Measurements from ENCODE around the gene ITGB7.

ITGB7 gene

DNA sequence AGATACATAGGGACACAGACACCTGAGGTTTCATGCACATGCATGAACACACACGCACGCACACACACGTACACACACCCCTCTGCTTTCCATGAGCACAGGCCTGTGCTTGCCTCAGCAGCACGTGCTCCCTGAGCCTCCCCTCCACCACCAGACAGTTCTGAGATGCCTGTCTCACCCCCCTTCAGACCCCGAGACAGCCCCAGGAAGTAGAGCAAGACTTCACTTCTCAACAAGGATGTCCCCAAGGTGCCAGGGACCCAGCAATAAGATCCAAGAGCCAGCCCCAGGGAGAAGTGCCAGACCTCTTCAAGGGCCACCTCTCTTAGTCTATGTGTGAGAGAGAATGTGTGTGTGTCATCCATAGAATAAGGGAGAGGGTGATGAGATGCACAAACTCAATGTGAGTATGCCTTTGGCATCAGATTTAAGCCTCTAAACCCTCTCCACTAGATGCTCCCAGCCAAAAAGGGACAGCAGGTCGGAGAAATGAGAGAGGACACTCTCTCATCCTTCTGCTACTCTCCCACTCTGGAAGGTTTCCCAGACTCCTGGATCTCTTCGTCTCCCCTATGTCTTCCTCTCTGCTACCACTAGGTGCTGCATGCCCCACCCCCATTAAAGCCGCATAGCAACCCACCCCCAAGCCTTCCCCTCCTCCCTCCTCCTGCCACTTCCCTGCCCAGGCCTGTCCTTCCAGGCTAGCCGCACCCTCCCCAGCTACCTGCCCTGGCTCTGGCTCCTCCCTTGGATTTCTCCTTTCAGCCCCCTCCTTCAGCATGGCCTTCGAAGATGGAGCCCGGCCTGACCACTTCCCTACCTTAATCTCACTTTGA lies 17.2 kb upstream of the ITGB7 start (continued):
- TF ChIP-seq, protein P1, sequence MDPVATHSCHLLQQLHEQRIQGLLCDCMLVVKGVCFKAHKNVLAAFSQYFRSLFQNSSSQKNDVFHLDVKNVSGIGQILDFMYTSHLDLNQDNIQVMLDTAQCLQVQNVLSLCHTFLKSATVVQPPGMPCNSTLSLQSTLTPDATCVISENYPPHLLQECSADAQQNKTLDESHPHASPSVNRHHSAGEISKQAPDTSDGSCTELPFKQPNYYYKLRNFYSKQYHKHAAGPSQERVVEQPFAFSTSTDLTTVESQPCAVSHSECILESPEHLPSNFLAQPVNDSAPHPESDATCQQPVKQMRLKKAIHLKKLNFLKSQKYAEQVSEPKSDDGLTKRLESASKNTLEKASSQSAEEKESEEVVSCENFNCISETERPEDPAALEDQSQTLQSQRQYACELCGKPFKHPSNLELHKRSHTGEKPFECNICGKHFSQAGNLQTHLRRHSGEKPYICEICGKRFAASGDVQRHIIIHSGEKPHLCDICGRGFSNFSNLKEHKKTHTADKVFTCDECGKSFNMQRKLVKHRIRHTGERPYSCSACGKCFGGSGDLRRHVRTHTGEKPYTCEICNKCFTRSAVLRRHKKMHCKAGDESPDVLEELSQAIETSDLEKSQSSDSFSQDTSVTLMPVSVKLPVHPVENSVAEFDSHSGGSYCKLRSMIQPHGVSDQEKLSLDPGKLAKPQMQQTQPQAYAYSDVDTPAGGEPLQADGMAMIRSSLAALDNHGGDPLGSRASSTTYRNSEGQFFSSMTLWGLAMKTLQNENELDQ (tag by site-specific recombination; IDR thresholded peaks at IDR 0.05; ENCODE audit: low read depth) = no peak
- TF ChIP-seq HOXA7 (CRISPR knock-in tag; IDR thresholded peaks at IDR 0.05; ENCODE audit: borderline replicate concordance) = no peak
- TF ChIP-seq, protein P2, sequence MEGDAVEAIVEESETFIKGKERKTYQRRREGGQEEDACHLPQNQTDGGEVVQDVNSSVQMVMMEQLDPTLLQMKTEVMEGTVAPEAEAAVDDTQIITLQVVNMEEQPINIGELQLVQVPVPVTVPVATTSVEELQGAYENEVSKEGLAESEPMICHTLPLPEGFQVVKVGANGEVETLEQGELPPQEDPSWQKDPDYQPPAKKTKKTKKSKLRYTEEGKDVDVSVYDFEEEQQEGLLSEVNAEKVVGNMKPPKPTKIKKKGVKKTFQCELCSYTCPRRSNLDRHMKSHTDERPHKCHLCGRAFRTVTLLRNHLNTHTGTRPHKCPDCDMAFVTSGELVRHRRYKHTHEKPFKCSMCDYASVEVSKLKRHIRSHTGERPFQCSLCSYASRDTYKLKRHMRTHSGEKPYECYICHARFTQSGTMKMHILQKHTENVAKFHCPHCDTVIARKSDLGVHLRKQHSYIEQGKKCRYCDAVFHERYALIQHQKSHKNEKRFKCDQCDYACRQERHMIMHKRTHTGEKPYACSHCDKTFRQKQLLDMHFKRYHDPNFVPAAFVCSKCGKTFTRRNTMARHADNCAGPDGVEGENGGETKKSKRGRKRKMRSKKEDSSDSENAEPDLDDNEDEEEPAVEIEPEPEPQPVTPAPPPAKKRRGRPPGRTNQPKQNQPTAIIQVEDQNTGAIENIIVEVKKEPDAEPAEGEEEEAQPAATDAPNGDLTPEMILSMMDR (tag by site-specific recombination; IDR thresholded peaks at IDR 0.05) = peak; percentile 27; the same call in 1 of the 2 replicates
- TF ChIP-seq ZNF10 (tag by site-specific recombination; IDR thresholded peaks at IDR 0.05) = no peak
- TF ChIP-seq ZNF529 (tag by site-specific recombination; IDR thresholded peaks at IDR 0.05; ENCODE audit: insufficient replicate concordance) = no peak
- no peak for TF ChIP-seq ZSCAN30 (tag by site-specific recombination; IDR thresholded peaks at IDR 0.05)
- TF ChIP-seq, protein P3, sequence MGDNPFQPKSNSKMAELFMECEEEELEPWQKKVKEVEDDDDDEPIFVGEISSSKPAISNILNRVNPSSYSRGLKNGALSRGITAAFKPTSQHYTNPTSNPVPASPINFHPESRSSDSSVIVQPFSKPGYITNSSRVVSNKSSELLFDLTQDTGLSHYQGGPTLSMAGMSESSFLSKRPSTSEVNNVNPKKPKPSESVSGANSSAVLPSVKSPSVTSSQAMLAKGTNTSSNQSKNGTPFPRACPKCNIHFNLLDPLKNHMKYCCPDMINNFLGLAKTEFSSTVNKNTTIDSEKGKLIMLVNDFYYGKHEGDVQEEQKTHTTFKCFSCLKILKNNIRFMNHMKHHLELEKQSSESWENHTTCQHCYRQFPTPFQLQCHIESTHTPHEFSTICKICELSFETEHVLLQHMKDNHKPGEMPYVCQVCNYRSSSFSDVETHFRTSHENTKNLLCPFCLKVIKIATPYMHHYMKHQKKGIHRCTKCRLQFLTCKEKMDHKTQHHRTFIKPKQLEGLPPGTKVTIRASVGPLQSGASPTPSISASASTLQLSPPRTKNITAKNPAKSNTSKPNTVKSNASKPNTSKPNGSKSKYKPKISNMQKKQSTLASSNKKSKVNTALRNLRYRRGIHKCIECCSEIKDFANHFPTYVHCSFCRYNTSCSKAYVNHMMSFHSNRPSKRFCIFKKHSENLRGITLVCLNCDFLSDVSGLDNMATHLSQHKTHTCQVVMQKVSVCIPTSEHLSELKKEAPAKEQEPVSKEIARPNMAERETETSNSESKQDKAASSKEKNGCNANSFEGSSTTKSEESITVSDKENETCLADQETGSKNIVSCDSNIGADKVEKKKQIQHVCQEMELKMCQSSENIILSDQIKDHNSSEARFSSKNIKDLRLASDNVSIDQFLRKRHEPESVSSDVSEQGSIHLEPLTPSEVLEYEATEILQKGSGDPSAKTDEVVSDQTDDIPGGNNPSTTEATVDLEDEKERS (tag by site-specific recombination; IDR thresholded peaks at IDR 0.05) = no peak
- TF ChIP-seq, protein P4, sequence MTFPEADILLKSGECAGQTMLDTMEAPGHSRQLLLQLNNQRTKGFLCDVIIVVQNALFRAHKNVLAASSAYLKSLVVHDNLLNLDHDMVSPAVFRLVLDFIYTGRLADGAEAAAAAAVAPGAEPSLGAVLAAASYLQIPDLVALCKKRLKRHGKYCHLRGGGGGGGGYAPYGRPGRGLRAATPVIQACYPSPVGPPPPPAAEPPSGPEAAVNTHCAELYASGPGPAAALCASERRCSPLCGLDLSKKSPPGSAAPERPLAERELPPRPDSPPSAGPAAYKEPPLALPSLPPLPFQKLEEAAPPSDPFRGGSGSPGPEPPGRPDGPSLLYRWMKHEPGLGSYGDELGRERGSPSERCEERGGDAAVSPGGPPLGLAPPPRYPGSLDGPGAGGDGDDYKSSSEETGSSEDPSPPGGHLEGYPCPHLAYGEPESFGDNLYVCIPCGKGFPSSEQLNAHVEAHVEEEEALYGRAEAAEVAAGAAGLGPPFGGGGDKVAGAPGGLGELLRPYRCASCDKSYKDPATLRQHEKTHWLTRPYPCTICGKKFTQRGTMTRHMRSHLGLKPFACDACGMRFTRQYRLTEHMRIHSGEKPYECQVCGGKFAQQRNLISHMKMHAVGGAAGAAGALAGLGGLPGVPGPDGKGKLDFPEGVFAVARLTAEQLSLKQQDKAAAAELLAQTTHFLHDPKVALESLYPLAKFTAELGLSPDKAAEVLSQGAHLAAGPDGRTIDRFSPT (tag by site-specific recombination; IDR thresholded peaks at IDR 0.05) = no peak
- TF ChIP-seq GFI1B (tag by site-specific recombination; IDR thresholded peaks at IDR 0.05) = no peak
- TF ChIP-seq ZNF791 (tag by site-specific recombination; IDR thresholded peaks at IDR 0.05) = no peak
- no peak for TF ChIP-seq ZNF560 (tag by site-specific recombination; IDR thresholded peaks at IDR 0.05; ENCODE audit: borderline replicate concordance)
- TF ChIP-seq ZNF184 (tag by site-specific recombination; IDR thresholded peaks at IDR 0.05) = no peak
- no peak for TF ChIP-seq ZNF133 (tag by site-specific recombination; IDR thresholded peaks at IDR 0.05)
- no peak for TF ChIP-seq ZSCAN16 (tag by site-specific recombination; IDR thresholded peaks at IDR 0.05)
- TF ChIP-seq ZNF473 (tag by site-specific recombination; IDR thresholded peaks at IDR 0.05) = no peak
- no peak for TF ChIP-seq GLI4 (tag by site-specific recombination; IDR thresholded peaks at IDR 0.05)
- TF ChIP-seq ZNF423 (tag by site-specific recombination; IDR thresholded peaks at IDR 0.05) = no peak
- no peak for TF ChIP-seq ZNF132 (tag by site-specific recombination; IDR thresholded peaks at IDR 0.05; ENCODE audit: borderline replicate concordance)
- TF ChIP-seq ZNF677 (tag by site-specific recombination; IDR thresholded peaks at IDR 0.05) = no peak
- TF ChIP-seq, protein P5, sequence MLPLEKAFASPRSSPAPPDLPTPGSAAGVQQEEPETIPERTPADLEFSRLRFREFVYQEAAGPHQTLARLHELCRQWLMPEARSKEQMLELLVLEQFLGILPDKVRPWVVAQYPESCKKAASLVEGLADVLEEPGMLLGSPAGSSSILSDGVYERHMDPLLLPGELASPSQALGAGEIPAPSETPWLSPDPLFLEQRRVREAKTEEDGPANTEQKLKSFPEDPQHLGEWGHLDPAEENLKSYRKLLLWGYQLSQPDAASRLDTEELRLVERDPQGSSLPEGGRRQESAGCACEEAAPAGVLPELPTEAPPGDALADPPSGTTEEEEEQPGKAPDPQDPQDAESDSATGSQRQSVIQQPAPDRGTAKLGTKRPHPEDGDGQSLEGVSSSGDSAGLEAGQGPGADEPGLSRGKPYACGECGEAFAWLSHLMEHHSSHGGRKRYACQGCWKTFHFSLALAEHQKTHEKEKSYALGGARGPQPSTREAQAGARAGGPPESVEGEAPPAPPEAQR (tag by site-specific recombination; IDR thresholded peaks at IDR 0.05) = no peak
- TF ChIP-seq, protein P6, sequence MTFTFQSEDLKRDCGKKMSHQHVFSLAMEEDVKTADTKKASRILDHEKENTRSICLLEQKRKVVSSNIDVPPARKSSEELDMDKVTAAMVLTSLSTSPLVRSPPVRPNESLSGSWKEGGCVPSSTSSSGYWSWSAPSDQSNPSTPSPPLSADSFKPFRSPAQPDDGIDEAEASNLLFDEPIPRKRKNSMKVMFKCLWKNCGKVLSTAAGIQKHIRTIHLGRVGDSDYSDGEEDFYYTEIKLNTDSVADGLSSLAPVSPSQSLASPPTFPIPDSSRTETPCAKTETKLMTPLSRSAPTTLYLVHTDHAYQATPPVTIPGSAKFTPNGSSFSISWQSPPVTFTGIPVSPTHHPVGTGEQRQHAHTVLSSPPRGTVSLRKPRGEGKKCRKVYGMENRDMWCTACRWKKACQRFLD (tag by site-specific recombination; IDR thresholded peaks at IDR 0.05) = no peak
- TF ChIP-seq ZNF776 (tag by site-specific recombination; IDR thresholded peaks at IDR 0.05; ENCODE audit: borderline replicate concordance) = no peak
- TF ChIP-seq ZNF140 (tag by site-specific recombination; IDR thresholded peaks at IDR 0.05) = no peak
- TF ChIP-seq SETDB1 (IDR thresholded peaks at IDR 0.05; ENCODE audit: insufficient read length, low read length) = no peak
- no peak for TF ChIP-seq ZNF23 (tag by site-specific recombination; IDR thresholded peaks at IDR 0.05; ENCODE audit: borderline replicate concordance)
- no peak for TF ChIP-seq ZNF629 (tag by site-specific recombination; IDR thresholded peaks at IDR 0.05)
- no peak for TF ChIP-seq ZNF561 (tag by site-specific recombination; IDR thresholded peaks at IDR 0.05; ENCODE audit: borderline replicate concordance)
- TF ChIP-seq TCF7L2 (IDR thresholded peaks at IDR 0.05; ENCODE audit: borderline replicate concordance, low read depth, low read length) = no peak
